NB4 (cell line): ENCODE measurements around the gene CFAP45.

Source experiments
- DNase-seq: peaks from one replicate; pipeline ENCODE4 v3.0.0; 2010; ENCODE audit warnings: low read depth
- H3K4me3 ChIP-seq: one replicate; pipeline ENCODE4 v1.5.1; 2011; ENCODE audit warnings: mild to moderate bottlenecking, low read depth, low read length, moderate library complexity
- CTCF ChIP-seq: IDR thresholded peaks from one replicate; pipeline ENCODE4 v1.5.1; 2012; ENCODE audit warnings: low read depth, low read length
- MAX ChIP-seq: IDR thresholded peaks from 2 replicates; pipeline ENCODE4 v1.6.1; 2011; ENCODE audit warnings: low read depth, low read length
- MYC ChIP-seq: IDR thresholded peaks from 2 replicates; pipeline ENCODE4 v1.6.1; 2011; ENCODE audit warnings: low read depth, low read length
- POLR2A ChIP-seq: IDR thresholded peaks from 2 replicates; pipeline ENCODE4 v1.6.1; 2011; ENCODE audit warnings: mild to moderate bottlenecking; ENCODE audit not compliant: insufficient read length; ENCODE audit errors: extremely low read depth

Gene CFAP45

DNA sequence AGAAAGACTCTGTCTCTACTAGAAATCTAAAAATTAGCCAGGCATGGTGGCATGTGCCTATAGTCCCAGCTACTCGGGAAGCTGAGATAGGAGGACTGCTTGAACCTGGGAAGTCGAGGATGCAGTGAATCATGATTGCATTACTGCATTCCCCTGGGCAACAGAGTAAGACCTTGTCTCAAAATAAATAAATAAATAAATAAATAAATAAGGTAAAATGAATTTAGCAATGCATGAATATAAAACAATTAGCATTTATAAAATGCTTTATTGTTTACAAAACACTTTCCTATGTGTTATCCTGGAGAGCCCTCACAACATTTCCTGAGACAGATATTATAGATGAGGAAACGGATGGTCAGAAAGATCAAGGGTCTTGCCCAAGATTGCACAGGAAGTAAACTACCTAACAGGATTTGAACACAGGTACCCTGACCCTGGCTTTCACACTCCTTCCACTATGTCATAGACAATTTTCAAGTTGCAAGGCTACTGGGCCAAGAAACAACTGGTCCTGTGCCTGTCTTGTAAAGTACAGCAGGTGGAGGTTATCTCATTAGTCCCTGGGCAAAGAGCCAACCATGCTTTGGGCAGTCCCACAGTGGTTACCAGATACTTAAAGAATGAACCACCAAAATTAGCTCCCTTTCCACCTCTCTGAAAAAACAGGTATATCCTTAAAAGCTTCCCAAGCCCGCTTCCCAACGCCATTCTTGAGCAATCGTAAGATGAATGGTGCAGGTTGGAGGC, 22.1 kb downstream of the CFAP45 start:
- TF ChIP-seq CTCF (no peak), MAX (no peak), MYC (no peak), POLR2A (no peak)
- no peak overlapping the region for H3K4me3 ChIP-seq
- no peak for DNase-seq

DNA sequence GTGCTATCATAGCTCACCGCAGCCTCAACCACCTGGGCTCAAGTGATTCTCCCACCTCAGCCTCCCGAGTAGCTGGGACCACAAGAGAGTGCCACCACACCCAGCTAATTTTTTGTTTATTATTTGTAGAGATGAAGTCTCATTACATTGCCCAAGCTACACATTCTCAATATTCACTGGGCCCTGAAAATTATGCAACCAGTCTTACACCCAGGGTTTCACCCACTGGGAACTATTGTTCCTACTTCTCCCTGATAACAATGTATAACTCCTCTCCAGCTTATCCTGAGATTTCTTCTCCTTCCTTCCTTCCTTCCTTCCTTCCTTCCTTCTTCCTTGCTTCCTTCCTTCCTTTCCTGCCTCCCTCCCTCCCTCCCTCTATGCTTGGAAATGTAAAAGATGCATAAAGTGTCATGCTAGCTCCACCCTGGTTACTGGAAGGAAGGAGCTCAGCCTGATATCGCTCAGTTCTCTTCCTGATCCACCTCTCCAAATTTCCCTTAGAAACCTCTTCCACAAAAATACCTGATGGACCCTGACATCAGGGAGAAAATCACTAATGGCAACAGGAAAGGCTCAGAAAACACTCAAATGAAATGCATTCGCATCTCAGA, 26.3 kb downstream of the CFAP45 start:
- no peak for DNase-seq
- H3K4me3 ChIP-seq = no peak overlapping the region
- TF ChIP-seq MYC = no peak
- no peak for TF ChIP-seq MAX

DNA sequence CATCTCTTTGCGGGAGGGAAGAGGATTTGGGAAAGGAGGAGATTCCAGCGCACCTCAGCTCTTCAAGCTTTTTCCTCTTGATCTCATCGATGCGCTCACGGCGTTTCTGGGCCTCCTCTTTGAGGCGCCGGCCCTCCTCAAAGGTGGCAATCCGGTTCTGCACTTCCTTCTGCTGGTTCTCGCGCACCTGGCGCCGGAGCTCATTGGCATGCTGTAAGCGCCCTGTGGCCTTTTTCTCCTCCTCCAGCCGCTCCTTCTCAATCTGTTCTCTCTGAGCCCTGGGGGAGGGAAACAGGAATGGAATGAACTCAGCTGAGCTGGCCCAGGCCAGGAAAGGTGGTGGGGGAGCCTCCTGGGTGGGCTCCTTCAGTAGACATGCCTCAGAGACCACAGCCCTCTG, 27.1 kb downstream of the CFAP45 start:
- TF ChIP-seq POLR2A = no peak
- TF ChIP-seq MYC = no peak
- no peak for TF ChIP-seq CTCF
- no peak for TF ChIP-seq MAX
- no peak for DNase-seq
- no peak overlapping the region for H3K4me3 ChIP-seq

GRCh38 chr1:159870704-159871103, 29.3 kb downstream of the CFAP45 start:
- no peak for DNase-seq
- TF ChIP-seq POLR2A = no peak
- TF ChIP-seq MYC = no peak
- no peak for TF ChIP-seq MAX
- no peak for TF ChIP-seq CTCF
- no peak overlapping the region for H3K4me3 ChIP-seq

DNA sequence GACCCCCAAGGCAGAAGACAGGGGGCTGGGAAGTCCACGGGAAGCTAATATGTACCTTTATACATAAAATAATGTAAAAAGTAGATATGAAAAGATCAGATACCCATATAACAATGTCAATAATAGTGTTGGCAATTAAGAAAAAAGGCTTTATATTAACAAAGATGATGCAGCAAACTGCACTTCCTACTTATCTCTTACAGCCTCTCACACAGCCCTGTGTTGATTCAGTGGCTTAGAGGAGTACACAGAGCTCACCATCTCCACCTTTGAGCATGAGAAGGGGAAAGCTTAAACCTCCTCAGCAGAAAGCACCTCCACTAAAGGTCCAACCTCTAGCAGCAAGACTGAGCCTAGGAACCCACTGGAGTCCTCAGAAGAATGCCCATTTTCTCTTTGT, 30.4 kb downstream of the CFAP45 start:
- TF ChIP-seq POLR2A (no peak), MAX (no peak)
- no peak overlapping the region for H3K4me3 ChIP-seq
- DNase-seq = no peak

DNA sequence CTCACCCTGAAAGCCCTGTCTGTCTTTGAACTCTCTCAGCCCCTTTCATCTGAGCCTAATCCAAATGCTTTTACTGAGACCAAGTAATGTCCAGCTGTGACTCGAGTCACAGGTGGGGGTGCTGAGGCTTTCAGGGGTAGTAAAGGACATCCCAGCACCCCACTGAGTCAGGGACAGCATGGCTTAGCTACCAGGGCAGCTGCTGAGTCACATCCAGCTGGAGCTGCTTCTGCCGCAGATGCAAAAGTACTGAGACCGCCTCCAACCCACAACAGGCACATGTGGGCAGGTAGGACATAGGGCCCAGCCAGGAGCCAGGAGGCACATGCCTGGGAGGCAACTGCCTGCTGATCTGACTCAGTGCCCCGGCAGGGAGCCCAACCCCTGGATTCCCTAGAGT, 30.8 kb downstream of the CFAP45 start:
- DNase-seq = peak; percentile 65
- no peak overlapping the region for H3K4me3 ChIP-seq
- TF ChIP-seq CTCF (no peak), MAX (no peak), MYC (no peak), POLR2A (no peak)

DNA sequence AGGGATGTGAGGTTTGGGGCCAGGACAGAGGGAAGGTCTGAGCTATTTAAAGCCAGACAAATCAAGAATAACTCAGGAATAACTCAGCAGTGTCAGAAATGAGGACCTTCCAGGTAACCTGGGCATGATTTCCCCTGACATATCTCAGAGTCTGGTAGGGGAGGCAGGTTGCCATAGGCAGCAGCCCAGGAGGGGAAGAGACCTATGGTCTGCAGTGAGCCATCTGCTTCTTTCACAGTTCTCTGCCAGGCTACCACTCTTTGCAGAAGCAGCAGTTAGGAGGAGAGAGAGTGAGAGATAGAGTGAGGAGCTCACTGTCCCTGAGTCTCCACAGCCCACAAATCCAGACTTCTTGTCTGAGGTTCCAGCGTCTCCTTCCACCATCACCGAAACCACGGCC, 31.2 kb downstream of the CFAP45 start:
- no peak overlapping the region for H3K4me3 ChIP-seq
- DNase-seq = peak; percentile 16
- TF ChIP-seq CTCF (no peak), MYC (no peak), POLR2A (no peak), MAX (no peak)
